Fibroblast of peridontal ligament (primary cell): ENCODE results near the gene AOPEP.

ENCODE experiments used
- DNase-seq: peaks from one replicate; pipeline ENCODE4 v3.0.0-alpha.2; 2010; ENCODE audit errors: extremely low read depth

AOPEP gene

DNA sequence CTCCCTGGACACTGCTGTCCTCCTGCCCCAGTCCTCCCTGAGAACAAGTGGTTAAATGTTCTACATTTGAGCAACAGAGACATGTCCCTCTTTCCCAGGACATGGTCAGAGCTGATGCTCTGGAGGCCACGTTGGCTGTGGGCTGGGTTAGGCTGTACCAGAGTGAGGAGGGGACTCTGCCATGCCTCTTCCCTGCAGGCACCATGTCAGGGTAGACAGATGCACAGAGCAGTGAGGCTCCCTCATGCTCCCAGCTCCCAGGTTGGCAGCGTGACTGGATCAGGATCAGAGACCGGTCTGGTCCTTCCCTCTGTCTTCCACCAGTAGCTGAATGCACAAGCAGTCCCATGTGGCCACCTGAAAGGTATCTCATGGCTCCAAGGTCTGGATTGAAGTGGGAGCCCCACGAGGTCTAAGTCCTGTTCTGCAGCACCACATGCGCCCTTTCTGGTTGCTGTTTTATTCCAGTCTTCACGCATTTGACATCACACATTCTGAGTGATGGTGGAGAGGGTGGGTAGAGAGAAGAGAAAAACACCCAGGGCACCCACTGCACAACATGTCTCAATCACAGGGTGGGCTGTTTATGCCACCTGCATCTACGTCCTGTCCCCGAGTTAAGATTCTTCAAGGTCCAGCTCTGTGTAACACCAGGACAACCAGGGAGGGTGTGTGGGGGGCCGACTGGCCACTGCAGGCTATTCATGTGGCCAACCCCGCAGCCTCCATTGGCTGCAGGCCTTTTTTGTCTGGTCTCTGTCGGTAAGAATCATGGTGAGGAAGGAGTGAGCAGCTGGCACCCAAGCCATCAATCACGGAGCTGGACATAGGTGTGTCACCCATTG lies 386.2 kb downstream of the AOPEP start:
- no peak for DNase-seq

DNA sequence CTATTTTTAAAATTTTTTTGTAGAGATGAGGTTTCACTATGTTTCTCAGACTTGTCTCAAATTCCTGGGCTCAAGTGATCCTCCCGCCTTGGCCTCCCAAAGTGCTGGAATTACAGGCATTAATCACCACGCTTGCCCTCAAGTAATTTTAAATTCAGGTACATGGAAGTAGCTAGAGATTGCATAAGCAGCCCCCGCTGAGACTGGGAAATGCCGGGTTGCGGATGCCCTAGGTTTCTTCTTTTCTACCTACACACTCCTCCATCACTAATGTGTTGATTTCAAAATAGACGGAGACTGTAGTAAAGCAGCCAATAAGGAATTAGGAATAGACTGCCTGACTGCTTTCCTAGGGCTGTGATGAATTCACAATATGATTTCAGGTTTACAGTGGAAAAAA lies 388.6 kb downstream of the AOPEP start:
- DNase-seq = no peak

DNA sequence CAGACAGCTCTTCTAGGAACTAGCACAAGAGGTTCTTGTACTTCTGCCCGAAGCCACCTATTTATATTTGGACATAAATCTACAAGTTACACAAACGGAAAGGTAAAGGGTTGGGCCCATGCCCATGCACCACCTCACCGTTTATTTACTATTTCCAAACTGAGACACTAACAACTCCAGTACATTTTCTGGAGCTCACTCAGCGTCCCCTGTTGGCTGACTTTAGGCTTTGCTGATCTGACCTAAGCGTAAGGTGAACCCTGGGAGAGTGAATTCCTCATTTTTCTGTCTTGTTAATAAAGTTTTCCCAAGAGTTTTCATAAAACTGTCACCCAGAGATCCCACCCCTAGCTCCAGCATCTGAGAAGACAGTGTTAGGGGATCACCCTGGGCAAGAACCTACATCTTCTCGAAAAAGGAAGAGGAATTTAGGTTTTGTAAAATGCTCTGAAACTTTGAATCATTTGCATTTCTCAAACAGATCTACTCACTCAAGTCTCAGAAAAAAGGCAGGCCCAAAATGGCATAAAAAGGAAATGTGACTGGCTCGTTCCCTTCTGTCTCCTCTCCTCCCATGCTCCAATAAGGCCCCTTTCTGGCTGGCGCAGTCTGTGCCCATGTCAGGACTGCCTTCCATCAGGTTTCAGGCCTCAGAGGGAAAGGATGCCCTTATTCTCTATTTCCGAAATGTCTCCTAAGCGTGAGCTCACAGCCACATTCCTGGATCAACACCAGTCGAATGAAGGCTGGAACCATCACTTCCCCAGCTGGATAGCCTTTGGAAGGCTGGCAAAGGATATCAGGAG lies 389.7 kb downstream of the AOPEP start:
- DNase-seq = peak; percentile 32

DNA sequence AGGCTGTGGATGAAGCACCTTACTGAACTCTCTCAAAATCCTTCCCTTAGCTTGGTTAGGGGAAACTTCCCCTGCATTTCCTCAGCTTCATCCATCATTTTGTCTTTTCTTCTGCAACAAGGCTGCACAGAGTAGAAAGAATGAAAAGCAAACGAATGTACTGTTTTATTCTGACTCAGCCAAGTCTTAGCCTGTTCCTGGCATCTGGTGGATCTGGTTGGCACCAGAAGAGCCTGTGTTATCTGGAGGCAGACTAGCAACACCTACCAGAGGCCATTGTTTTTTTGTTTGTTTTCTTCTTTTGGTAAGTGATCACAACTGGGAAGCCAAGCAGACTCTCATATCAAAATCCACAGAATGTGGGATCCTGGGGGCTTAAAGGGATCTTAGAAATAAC lies 390.3 kb downstream of the AOPEP start:
- DNase-seq = peak; percentile 15

DNA sequence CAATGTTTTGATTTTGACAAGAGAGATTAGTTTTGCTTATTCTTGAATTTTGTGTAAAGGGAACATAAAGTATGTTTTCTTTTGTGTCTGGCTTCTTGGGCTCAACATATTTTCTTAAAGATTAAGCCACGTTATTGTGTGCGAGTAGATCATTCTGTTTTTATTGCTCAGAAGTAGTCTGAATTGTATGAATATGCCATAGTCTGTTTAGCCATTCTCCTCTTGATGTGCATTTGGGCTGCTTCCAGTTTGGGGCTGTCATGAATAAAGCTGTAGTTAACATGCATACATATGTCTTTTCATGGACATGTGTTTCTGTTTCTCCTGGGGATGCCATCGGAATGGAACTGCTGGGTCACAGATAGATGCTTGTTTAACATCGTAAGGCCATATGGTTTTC lies 392.1 kb downstream of the AOPEP start:
- no peak for DNase-seq

DNA sequence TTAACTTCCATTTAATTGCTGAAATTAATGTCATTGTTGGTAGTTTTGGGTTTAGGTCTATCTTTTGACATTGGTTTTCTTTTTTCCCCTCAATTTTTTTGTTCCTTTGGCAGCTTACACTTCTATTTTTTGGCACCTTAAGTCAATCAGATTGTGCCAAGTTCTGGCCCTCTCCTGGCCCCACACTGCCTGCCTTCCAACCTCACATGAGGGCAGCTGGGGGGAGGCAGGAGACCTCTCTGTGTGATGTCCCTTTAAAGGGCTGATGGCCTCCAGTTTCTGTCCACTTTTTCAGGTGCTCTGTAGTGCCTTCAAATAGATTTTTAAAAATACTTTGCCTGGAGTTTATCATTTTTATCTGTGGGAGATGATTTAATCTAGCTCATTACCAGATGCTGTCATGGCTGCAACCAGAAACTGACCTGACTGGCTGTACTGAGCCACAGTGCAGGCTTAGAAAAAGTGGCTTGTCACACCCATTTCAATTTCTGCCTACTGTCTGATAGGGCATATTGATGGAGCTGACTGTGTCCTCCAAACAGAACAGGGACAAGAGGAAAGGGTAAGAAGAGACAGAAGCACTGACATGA lies 394.4 kb downstream of the AOPEP start:
- DNase-seq = no peak

DNA sequence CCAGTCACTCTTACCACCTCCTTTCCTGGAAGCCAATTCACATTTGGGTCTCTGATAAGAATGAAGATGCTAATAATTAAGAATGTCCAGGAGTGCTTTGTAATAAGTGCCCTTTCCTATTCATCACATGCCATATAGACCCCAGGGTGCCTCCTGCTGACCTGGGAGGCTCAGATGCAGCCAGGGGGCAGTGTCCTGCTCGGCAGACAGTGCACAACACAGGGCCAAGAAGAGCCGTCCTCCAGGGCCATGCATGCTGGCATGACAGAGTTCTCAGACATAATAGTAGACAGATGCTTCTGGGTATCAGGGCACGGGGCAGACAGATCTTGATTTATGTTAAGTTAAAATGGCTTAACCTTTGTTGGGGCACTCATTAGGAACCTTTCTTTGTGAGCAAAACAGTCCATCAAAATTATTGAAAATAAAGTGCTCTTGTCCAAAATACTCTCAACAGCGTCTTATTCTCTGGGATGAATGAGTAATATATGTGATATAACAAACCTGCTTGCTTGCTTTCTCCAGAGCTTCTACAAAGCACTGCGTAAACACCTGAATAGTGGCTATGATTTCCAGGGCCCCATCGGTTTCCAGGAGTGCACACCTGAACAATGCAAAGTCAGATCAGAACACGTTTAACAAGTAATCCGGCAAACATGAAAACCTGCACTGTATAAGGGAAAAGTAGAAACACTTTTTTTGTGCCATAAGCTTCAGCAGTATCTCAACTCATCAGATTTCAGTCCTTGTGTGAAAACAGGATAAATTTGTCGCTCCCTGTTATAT lies 398.3 kb downstream of the AOPEP start:
- DNase-seq = no peak

DNA sequence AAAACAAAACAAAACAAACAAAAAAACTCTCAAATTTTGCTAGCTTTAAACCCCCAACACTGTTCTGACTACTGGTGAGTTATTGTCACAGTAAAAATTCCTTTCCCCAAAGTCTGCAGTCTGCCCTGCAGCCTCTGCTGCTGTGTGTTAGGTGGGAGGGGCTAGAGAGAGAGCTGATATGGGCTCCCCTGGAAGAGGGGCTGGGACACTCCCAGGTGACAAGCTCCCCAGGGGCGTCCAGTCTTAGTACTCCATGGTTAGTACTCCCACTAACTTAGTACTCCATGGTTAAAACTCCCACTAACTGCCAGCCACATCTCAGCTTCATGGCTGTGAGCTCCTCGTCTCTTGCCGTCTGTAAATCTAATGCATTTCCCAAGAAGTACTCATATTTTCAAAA lies 399.2 kb downstream of the AOPEP start:
- DNase-seq = no peak

DNA sequence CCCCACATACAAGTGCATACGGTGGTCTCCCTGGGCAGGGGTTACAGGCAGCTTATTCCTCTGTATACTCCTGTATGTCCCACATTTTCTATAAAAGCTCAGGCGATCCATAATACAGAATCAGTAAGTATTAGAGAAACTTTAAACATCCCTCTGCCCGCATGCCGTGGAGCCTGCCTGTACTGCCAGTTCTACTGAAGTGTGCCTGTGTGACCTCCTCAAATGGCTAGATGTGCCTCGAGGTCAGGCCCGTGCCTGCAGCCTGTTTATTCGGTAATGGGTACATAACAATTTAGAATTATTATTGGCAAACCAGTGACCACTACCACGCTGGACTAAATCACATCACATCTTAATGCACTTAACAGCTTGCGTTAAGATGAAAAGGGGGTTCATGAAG lies 400.2 kb downstream of the AOPEP start:
- DNase-seq = no peak

DNA sequence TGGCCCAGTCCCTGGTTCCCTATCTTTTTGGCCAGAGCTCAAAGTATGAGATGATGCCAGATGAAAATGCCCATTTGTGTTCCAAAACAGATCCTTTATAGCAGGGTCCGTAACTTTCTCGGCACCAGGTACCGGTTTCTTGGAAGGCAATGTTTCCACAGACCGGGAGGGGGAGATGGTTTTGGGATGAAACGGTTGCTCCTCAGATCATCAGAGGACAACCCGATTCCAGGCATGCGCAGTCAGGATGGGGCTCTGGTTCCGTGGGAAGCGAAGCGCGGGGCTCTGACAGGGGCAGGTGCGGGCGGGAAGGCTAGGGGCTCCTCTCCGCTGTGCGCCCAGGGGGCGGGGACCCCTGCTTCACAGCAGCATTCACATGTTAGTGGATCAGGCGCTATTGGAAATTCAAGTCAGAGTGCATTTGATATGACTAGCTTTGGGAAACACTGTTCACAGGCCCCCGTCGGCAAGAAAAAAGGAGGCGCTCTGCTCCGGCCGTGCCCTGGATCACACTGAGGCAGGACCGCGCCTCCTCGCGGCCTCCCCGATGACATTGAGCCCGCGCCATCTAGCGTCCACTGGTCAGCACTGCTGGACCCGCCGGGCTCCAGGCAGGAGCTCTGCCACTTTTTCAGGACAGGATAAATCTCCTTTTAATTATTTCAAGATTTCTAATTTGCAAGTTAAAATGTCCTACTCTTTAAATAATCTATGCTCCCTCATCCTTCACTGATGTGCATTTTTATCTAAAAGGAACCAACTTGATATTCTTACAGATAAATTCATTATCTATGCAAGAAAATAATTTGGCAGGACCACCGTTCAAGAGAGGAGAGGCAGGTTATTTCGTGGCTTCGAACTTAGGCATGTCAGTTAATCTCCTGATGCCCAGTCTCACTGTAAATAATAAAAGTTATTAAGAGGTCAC lies 401.0 kb downstream of the AOPEP start:
- DNase-seq = peak; percentile 75

DNA sequence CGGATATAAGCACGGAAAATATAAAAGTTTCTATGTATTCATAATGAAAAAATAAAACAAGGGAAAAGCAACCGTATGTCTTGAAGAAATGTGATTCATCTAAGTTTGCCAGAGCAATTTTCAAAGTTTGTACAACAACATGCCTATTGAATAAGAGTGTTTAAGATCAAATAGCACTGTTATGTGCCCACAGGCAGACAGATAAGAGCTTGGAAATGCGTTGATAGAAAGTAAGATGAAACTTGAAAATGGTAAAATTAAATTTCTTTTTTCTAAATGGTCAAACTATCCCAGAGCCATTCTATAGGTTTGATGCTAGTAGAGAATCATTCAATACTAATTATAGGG lies 401.7 kb downstream of the AOPEP start:
- peak; percentile 48 for DNase-seq

DNA sequence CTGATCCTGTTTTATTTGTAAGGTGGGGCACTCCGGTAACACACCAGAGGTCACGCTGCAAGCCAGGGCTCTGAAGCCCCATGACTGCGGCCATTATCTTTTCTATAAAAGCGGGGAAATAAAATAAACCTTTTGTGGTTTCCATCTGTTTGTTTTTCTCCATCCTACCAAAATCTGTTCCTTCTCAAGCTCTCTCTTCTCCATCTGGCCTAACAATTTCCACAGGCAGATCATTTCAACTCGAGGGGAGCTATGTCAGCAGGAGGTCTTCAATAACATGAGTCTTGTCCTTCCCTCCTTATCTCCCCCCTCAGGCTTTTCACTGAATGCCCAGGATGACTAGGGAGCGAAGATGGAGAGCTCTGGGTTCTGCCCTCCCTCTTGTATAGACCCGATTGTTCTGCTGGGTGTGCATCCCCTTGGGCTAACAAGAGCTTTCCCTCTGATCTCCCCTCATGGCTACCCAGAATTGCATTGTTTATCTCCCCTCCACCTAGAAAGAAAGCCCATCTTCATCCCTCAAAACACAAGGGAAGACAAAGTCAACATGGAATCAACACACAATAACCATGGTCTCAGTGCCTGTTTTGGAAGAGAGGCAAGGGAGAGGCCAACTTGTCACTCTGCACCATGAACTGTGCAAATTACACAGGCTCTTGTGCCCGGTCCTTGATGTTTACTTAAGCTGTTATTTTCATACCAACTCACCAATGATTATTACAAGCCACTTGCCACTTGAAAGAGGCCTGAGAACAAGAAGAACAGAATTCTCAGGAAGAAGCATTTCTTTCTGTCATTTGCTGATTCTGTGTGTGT lies 403.2 kb downstream of the AOPEP start:
- DNase-seq = no peak

DNA sequence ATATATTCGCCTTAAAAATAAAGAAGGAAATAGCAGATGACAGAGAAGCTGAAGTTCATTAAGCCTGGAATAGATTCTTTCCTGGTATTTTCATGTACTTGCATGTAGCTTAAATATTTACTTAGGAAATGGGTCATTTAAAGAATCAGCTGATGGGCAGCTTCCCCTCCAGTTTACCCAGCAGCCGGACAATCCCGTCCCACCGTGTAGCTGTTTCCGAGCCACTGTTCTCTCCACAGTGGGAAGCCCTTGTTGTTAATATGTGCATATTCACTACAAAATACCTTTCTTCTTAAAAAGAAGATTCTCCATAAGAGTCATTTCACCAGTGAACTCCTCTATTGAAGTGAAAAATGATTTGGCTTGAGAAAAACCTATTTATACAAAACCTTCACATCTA lies 404.0 kb downstream of the AOPEP start:
- no peak for DNase-seq

DNA sequence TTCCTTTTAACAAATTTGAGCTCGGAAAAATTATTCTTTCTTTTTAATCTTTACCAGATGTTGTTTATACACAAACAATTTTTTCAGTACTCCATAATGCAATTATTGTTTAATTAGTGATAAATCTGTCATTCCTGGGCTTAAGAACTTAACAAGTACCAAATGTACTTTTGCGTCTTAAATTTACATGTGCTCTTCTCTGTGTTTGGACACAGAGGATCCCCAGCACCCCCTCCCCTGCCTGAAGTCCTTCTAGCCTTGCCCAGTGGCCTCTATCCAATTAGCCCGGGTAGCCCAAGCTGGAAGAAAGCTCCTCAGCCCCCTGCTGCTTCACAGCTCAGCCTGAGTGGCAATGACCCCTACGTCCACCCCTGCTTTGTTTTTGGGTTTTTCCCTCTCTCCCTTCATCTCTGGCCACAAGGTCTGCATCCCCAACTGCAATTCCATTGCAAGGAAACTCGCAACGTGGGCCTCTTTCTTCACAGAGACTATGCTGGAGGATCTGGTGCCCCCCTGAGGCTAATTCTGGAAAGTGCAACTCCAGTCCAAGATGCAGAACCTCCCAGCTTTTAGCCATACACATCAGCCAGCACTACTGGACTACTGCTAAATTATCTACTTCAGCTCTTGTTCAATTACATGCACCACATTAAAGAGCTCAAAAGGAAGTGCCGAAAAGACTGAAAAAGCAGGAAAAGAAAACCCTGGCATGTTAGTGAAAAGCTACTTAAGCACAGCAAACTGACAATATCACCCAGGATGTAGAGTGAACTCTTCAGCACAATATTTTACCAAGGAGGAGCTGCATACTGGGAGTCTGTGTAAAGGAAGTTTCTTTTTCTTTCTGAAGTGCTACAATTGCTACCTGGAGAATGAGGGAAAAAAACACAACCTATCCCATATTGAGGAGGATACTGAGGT lies 404.8 kb downstream of the AOPEP start:
- DNase-seq = peak; percentile 79

DNA sequence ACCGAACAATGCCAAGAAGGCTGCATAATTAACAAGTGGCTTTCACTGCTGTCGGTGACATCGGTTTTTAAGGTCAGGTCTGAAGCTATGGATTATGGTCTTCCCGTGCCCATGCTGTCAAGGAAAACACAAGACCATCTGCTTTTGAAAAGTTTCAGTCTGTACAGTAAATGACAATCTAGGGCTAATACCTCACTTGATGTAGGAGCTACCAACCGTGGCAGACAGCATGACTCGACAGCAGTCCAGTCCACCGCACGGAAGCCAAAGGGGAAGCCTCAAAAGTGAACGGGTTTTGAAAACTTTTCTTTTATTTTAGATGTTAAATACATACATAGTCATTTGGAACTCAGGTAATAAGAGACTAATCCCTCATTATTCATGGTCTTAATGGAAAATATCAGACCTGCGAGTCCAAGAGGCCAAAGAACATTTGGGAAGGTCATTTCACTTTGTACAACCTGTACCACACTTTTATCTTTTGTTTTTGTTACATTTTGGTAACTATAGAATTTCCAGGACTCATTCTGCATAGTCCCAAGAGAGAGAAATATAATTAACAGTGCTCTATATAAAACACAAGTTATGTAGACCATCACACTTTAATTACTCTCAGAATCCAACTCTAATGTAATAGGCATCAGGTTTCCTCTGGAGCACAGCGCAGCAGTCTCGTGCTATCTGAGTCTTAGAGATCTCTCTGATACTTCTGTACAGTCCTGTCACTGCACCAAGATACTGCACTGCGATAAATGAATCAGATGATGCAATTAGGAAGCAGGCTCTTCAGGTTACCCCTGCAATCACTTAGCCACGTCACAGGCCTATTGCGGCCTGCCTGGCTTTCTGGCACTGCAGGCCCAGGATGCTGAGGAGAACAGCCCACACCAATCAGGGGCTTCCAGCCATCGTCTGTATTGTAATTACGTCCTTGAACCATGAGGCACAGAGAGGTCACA lies 406.1 kb downstream of the AOPEP start:
- DNase-seq = peak; percentile 51

DNA sequence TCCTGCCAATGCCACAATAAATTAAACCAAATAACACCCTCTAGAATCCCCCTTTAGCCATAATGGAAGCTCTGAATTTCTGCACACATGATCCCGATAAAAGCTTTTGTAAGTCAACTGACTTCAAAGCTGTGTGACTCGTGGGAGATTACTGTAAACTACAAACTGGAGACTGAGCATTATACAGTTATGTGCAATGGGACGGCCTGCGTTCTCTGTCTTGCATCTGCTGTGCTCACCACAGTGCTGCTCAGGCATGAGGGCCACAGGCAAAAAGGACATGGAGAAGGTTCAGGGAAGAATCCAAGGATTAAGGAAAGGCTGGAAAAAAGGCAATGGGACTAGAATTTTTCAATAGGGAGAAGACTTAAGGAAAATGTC lies 406.8 kb downstream of the AOPEP start:
- DNase-seq = peak; percentile 36

DNA sequence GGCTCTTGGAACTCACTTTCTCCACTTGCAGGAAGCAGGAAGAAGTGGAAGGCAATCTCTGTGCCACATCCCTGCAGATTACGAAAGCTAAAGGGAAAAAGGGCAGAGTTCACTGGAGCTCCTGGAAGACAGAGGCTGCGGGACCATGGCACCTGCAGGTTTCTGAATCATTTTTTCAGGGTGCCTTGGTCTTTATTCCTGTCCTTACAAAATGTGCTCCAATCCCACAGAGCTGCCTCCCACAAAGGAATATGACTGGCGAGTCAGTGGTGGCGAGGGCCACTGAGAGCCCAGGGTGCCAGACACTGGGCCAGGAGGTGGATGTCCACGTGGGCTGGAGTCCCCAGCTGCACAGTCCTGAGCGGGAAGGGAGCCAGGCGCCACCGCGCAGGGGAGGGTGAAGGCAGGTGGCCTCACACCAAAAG lies 408.0 kb downstream of the AOPEP start:
- DNase-seq = no peak

DNA sequence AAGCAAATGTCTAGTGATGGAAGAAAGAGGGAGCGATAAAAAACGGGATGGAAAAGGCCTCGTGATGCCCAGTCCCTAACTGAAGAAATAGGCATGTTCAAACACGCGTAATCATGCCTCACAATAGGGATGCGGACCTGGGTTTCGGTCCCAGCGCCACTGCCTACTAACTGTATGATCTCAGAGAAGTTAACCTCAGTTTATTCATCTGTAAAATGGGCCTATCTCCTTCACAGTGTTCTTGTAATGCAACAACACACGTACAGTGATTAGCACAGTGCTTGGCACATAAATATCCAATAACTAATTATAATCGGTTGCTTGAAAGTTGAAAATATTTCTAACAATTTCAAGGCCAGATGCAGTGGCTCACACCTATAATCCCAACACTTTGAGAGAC lies 409.3 kb downstream of the AOPEP start:
- no peak for DNase-seq
